Measurements from ENCODE around the gene SPEF2.

SPEF2 gene

GRCh38 chr5:35856765-35857351, 239.2 kb downstream of the SPEF2 start, which contains the start of gene IL7R:
Gene IL7R (plus strand): TSS chr5:35856891. CDS start chr5:35856978, 87 bp downstream.
- DNase-seq (ENCODE audit: low spot score) = no peak

- DNase-seq (ENCODE audit: low spot score) = no peak
These were observed 240.0 kb downstream of the SPEF2 start for GRCh38 chr5:35857606-35858205.

- DNase-seq (ENCODE audit: low spot score) = no peak
These were observed 241.5 kb downstream of the SPEF2 start for GRCh38 chr5:35859101-35859661.

- no peak for DNase-seq (ENCODE audit: low spot score)
These were observed 243.0 kb downstream of the SPEF2 start for GRCh38 chr5:35860686-35861085.

- DNase-seq (ENCODE audit: low spot score) = no peak
These were observed 244.1 kb downstream of the SPEF2 start for GRCh38 chr5:35861718-35862117.

GRCh38 chr5:35862126-35862525, 244.5 kb downstream of the SPEF2 start:
- no peak for DNase-seq (ENCODE audit: low spot score)

- no peak for DNase-seq (ENCODE audit: low spot score)
These were observed 245.5 kb downstream of the SPEF2 start for GRCh38 chr5:35863159-35863558.
